Measurements from ENCODE around the gene NFAT5. TPM values are rescaled to one million over a fixed set of nuclear protein-coding genes. Genes with fewer than 3 reads are reported as not detected.

The NFAT5 gene
- total RNA-seq, 4 donors from 2014 or later, result 67.7 to 146 (median 80.8) TPM

GRCh38 chr16:69672315-69672997 is 106.7 kb downstream of the NFAT5 start:
- TF ChIP-seq EP300 (IDR thresholded peaks at IDR 0.05), result no peak
- TF ChIP-seq POLR2AphosphoS5 (IDR thresholded peaks at IDR 0.05), result no peak
- no peak for TF ChIP-seq POLR2A (IDR thresholded peaks at IDR 0.05)
- TF ChIP-seq, protein P1, sequence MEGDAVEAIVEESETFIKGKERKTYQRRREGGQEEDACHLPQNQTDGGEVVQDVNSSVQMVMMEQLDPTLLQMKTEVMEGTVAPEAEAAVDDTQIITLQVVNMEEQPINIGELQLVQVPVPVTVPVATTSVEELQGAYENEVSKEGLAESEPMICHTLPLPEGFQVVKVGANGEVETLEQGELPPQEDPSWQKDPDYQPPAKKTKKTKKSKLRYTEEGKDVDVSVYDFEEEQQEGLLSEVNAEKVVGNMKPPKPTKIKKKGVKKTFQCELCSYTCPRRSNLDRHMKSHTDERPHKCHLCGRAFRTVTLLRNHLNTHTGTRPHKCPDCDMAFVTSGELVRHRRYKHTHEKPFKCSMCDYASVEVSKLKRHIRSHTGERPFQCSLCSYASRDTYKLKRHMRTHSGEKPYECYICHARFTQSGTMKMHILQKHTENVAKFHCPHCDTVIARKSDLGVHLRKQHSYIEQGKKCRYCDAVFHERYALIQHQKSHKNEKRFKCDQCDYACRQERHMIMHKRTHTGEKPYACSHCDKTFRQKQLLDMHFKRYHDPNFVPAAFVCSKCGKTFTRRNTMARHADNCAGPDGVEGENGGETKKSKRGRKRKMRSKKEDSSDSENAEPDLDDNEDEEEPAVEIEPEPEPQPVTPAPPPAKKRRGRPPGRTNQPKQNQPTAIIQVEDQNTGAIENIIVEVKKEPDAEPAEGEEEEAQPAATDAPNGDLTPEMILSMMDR (IDR thresholded peaks at IDR 0.05), result no peak
- Histone ChIP-seq H3K27ac (no peak overlapping the region), H3K4me1 (no peaks in the 10 kb centered on the region), H3K27me3 (no peaks in the 10 kb centered on the region), H3K4me3 (no peak overlapping the region), H3K36me3 (peaks cover 52% of the 10 kb centered on the region), H3K9me3 (no peaks in the 10 kb centered on the region)
- 92% methylated on average over 2 of the region's 2 CpGs for WGBS
- DNase-seq (ENCODE audit: low spot score in 2 of 2), result no peak

- H3K4me1 ChIP-seq, result no peaks in the 10 kb centered on the region
- no peak overlapping the region for H3K4me3 ChIP-seq
- no peaks in the 10 kb centered on the region for H3K27me3 ChIP-seq
- no peak for TF ChIP-seq EP300 (IDR thresholded peaks at IDR 0.05)
- TF ChIP-seq, protein P1 (IDR thresholded peaks at IDR 0.05), result no peak
- no peak for TF ChIP-seq POLR2AphosphoS5 (IDR thresholded peaks at IDR 0.05)
- TF ChIP-seq POLR2A (IDR thresholded peaks at IDR 0.05), result no peak
- no peak overlapping the region for H3K27ac ChIP-seq
- WGBS, result 67% methylated on average over 3 of the region's 3 CpGs
- no peak for DNase-seq (ENCODE audit: low spot score in 2 of 2)
- peaks cover 59% of the 10 kb centered on the region for H3K36me3 ChIP-seq
- H3K9me3 ChIP-seq, result no peaks in the 10 kb centered on the region
These were observed 107.4 kb downstream of the NFAT5 start for GRCh38 chr16:69672998-69673713.

DNA sequence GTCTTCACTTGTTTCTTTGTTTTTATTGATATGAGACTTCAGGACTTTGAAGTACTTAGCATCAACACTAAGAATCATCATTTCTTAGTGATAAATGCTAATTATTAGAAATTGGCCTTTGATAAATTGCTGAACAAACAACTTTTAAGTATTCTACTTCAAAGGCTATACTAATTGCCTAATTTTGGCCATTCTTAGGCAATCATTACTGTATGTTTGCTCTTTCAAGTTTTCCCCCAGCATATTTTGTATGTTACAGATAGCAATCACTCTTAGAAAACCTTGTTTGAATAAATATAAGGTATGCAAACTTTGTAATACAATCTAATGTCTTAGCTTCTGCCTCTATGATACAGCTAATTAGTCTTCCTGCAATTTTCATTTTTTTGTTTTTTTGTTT is 114.6 kb downstream of the NFAT5 start:
- Histone ChIP-seq H3K27me3 (no peaks in the 10 kb centered on the region), H3K36me3 (peaks cover 78% of the 10 kb centered on the region), H3K27ac (no peak overlapping the region), H3K9me3 (no peaks in the 10 kb centered on the region), H3K4me1 (no peaks in the 10 kb centered on the region), H3K4me3 (no peak overlapping the region)
- TF ChIP-seq POLR2A (IDR thresholded peaks at IDR 0.05), result no peak
- TF ChIP-seq, protein P1 (IDR thresholded peaks at IDR 0.05), result no peak
- TF ChIP-seq POLR2AphosphoS5 (IDR thresholded peaks at IDR 0.05), result no peak
- TF ChIP-seq EP300 (IDR thresholded peaks at IDR 0.05), result no peak
- DNase-seq (ENCODE audit: low spot score in 2 of 2), result no peak

DNA sequence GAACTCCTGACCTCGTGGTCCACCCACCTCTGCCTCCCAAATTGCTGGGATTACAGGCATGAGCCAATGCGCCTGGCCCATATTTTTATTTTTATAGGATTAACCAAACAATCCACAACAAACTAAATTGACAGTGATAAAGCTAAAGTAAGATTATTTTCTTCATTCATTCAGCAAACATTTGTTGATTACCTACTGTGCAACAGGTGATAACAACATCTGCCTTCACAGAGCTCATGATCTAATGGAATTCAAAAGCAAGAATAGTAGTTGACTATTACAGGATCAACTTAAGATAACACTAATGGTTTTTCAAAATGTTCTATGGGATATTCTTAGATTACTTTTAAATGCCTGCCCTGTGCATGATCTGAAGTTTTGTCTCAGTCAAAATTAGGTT is 122.8 kb downstream of the NFAT5 start:
- peaks cover 49% of the 10 kb centered on the region for H3K36me3 ChIP-seq
- WGBS, result 96% methylated on average over 2 of the region's 2 CpGs
- H3K4me3 ChIP-seq, result no peak overlapping the region
- no peaks in the 10 kb centered on the region for H3K4me1 ChIP-seq
- DNase-seq (ENCODE audit: low spot score in 2 of 2), result no peak
- H3K27ac ChIP-seq, result no peak overlapping the region
- no peak for TF ChIP-seq POLR2AphosphoS5 (IDR thresholded peaks at IDR 0.05)
- H3K27me3 ChIP-seq, result no peaks in the 10 kb centered on the region
- no peaks in the 10 kb centered on the region for H3K9me3 ChIP-seq

- TF ChIP-seq POLR2AphosphoS5 (IDR thresholded peaks at IDR 0.05), result no peak
- TF ChIP-seq POLR2A (IDR thresholded peaks at IDR 0.05), result no peak
- TF ChIP-seq EP300 (IDR thresholded peaks at IDR 0.05), result no peak
- TF ChIP-seq, protein P1 (IDR thresholded peaks at IDR 0.05), result no peak
- 67% methylated on average over 4 of the region's 4 CpGs for WGBS
- Histone ChIP-seq H3K27ac (no peak overlapping the region), H3K4me3 (no peak overlapping the region), H3K36me3 (peaks cover 59% of the 10 kb centered on the region), H3K27me3 (no peaks in the 10 kb centered on the region), H3K9me3 (no peaks in the 10 kb centered on the region), H3K4me1 (no peaks in the 10 kb centered on the region)
- no peak for DNase-seq (ENCODE audit: low spot score in 2 of 2)
These were observed 126.5 kb downstream of the NFAT5 start for GRCh38 chr16:69691980-69692911.

All from suprapubic skin (tissue), 4 donors.